HG02678 (cell line): Measurements from ENCODE around the gene MGAT4A.
"Not testable (repeated sequence)": the region's sequence is repeated elsewhere in the genome, so short reads cannot be mapped to it uniquely, and the experiment has no call there.

ENCODE experiments used
- ATAC-seq: cut with Tn5 transposase; IDR thresholded peaks from one replicate; pipeline ENCODE4 v1.9.1; 2021; ENCODE audit warnings: mild to moderate bottlenecking, moderate library complexity; ENCODE audit not compliant: unreplicated experiment

Gene MGAT4A

DNA sequence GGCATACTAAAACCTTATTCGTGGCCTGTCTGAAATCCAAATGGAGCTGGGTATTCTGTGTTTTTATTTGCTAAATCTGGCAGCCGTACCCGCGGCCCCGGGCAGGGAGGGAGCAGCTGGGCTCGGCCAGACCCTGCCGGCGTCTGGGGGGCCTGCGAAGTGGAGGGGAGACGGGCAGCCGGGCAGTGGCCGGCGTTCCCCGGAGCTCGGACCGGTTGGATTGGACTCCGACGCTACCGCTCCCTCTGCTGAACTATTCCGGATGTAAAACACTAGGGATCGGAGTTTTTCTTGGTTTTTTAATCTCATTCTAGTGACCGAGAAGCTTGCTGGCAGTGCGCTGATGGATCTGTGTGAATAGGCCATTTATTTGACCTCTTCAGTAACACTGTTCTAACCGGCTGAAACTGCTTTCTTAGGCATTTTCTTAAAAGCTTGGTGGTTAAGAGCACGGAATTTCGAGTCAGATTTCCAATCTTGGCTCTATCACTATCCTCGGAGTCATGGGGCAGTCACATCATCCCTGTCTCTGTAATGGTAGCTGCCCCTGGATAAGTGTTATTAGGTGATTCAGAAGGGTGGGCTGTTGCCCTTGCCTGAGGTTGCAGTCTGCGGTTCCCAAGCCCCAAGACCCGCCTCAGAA lies 121.8 kb downstream of the MGAT4A start:
- peak; percentile 13 for ATAC-seq

DNA sequence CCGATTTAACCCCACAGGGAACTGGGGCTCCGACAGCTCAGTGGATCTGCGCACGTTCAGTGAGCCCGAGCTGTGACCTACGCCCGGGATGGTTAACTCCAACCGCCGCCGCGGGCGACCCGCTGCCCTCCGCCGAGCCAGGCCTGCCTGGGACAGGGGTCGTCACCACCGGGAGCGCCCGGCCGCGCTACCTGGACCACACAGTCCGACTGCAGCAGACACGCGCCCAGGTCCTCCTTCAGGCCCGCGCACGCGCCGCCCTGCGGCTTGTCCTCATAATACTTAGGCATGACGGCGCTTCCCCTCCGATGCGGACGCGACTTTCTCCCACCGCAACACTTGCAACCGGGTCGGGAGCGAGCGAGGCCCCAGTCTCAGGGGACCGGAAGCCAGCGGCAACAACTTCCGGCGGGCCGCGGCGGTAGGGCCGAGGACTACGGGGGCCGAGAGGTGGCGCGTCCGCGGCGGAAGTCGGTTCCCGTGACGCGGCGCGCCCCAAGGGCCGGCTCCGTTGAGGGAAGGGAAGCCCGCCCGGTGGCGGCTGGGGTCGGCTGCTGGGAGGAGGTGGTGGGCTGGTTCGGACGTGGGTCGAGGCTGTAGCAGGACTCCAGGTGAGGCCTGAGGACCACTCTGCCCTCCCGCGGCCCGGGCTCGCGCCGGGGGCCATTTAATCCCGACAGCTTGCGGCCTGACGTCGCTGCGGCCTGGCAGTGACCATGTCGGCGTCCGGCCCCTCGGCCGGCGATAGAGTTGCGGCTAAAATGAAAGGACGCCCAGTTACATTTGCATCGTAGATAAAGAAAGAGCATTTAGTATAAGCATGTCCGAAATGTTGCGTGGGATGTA lies 122.6 kb downstream of the MGAT4A start, which contains the start of the genes COA5 and UNC50:
Gene COA5, minus strand, starts transcription at position 397 of the 846 bp plus-strand sequence. Its CDS starts 107 bp downstream, at position 290.
Gene UNC50, plus strand, starts transcription at position 474 of the 846 bp plus-strand sequence. CDS start 1,171 bp downstream, outside the sequence.
- ATAC-seq: peak; percentile 89

DNA sequence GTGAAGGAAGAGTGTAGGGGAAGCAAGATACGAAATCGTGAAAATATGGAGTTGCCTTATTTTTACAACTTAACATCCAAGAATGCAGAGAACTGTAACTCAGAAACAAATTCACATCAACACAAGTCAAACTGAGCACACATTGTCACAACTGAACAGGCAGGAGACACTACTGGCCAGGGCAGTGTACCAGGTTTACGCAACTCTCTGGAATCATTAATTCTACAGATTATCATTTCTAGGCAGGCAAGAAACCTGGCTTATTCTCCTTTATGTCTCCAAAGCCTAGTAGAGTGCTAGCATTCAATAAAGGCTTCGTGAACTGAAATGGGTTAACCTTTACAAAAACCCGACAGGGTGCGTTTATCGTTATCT lies 123.2 kb downstream of the MGAT4A start:
- ATAC-seq: no peak

- ATAC-seq: no peak
Observed at GRCh38 chr2:98607104-98607503, 123.8 kb downstream of the MGAT4A start.

- ATAC-seq: no peak
Observed at GRCh38 chr2:98606431-98606830, 124.5 kb downstream of the MGAT4A start.

GRCh38 chr2:98605076-98605475 lies 125.9 kb downstream of the MGAT4A start:
- ATAC-seq: no peak

- no peak for ATAC-seq
Observed at GRCh38 chr2:98604547-98604946, 126.4 kb downstream of the MGAT4A start.

GRCh38 chr2:98601532-98602132 lies 129.3 kb downstream of the MGAT4A start:
- ATAC-seq: peak; percentile 77

DNA sequence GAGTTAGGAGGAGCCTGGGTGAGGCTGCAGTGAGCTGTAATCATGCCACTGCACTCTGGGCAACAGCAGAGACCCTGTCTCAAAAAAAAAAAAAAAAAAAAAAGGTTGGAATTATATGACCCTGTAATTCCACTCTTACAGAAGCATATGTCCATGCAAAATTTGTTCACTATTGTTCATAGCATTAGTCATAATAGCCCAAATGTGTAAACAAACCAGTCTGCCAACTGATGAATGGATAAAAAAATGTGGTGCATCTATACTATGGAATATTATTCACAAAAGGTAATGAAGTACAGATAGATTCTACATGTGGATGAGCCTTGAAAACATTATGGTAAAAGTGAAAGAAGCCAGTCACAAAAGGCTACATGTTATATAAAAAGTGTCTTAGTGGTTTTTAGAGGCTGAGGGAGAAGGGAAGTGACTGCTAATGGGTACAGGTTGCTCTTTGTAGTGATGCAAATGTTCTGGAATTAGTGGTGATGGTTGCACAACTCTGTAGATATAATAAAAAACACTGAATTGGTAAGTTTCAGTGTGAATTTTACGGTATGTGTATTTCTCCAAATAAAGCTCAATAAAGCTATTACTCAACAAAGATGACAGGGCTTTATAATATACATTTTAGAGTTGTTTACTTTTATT lies 132.0 kb downstream of the MGAT4A start:
- ATAC-seq: no peak

DNA sequence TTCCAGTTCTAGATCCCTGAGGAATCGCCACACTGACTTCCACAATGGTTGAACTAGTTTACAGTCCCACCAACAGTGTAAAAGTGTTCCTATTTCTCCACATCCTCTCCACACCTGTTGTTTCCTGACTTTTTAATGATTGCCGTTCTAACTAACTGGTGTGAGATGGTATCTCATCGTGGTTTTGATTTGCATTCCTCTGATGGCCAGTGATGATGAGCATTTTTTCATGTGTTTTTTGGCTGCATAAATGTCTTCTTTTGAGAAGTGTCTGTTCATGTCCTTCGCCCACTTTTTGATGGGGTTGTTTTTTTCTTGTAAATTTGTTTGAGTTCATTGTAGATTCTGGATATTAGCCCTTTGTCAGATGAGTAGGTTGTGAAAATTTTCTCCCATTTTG lies 136.3 kb downstream of the MGAT4A start:
- not testable (repeated sequence) for ATAC-seq

DNA sequence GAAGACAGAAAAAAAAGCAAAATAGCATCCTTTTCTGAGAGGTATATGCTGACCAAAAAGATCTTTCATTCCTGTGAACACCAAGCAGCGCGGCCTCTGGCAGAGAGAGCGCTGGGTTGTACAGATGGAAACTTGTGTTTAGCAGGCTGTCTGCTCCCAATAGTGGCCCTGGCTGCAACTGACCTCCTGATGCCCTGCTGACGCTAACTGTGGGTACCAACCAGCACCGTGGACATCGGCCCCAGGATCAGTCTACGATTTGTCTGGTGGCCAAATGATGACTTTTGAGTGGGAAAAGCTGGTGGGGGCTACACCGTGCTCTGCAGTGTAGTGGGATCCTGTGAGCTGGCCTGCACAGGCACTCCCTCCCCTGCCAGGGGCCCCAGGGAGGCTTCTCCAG lies 138.4 kb downstream of the MGAT4A start:
- no peak for ATAC-seq

GRCh38 chr2:98589489-98589888 lies 141.4 kb downstream of the MGAT4A start:
- no peak for ATAC-seq

DNA sequence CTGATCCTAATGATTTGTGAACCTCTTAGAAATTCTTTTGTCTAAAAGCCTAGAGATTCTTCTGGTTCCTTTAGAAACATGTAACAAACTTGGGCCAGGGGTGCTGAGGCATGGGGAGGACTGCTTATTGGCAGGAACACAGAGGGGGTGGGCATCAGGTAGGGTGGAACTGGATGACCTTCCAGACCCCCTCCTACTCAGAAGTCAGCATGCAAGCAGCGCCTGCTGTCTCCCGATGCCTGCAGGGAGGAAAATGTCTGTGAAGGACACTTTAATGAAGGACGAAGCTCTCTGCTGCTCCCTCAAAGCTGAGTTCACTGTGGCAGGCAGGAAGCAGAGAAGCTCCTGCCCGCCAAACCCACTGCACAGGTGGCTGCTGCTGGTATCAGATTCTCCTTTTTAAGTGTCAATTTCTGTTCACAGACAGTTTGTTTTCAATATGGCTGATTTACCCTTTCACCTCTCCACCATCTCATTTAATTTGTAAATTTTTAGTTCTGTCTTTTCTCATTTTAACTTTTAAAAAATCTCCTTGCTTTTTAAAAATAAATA lies 142.0 kb downstream of the MGAT4A start:
- no peak for ATAC-seq

- no peak for ATAC-seq
Observed at GRCh38 chr2:98586551-98587140, 144.3 kb downstream of the MGAT4A start.

DNA sequence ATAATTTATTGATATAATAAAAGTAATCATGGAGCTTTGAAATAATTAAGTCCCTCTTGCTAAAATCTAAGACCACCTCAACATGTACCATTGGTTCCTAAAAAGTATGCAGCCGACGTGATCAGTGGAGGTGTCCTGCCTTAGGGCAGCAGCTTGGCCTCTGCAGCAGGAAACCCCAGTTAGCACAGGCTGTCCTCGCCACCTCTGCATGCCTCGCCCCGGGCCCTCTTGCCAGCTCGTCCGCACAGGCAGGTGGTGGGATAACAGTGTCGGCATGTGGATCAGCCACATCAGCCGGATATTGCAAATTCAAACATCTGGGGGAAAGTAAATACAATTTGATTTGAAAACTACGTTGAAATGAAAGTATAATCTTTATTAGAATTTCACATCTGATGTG lies 145.5 kb downstream of the MGAT4A start:
- no peak for ATAC-seq

DNA sequence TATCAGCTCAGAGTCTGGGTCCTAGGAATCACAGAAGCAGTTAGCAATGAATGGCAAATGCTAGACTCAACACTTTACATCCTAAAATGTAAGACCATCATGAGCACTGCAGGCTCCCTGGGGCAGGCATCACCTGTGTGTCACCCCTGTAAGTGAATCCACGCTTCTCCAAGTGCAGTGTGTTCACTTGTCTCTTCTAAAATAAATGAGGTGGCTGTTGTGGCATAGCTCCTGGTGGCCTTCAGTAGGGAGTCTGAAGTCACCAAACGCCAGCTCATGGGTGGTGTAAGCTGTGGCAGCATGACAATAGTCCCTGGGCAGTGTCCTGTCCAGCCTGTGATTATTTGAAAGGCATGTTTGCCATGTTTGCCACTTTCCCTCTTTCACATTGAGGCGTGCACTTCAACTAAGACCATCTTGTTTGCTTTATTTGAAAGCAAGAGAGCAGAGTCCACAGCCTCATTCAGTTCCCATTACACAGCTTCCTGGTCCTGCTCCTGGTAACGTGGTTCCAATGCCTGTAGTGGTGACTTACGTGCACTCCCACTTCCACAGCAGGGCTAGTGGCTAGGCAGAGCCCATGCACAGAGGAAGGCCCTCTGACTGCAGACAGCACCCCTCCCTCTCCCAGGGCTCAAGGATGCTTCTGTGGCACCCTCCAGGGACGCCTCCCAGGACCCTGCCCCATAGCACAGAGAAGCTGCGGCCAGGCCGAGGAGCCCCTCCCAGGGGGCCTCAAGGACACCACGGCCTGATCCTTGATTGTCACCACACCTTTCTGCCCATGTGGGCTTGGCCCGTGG lies 146.9 kb downstream of the MGAT4A start:
- no peak for ATAC-seq

GRCh38 chr2:98583276-98583675 lies 147.7 kb downstream of the MGAT4A start:
- ATAC-seq: no peak

- ATAC-seq: no peak
Observed at GRCh38 chr2:98582523-98582922, 148.4 kb downstream of the MGAT4A start.

- no peak for ATAC-seq
Observed at GRCh38 chr2:98580656-98581284, 150.2 kb downstream of the MGAT4A start.
